Measurements from ENCODE around the gene CPNE5. TPM values are rescaled to one million over a fixed set of nuclear protein-coding genes. Genes with fewer than 3 reads are reported as not detected.

Gene CPNE5
- total and polyA plus RNA-seq, 9 of the 15 experiments (the other 6 are each of a cell fraction or from before 2014, with no cell fraction given): 0.14 to 1.0 (median 0.46) TPM; not detected in 2

DNA sequence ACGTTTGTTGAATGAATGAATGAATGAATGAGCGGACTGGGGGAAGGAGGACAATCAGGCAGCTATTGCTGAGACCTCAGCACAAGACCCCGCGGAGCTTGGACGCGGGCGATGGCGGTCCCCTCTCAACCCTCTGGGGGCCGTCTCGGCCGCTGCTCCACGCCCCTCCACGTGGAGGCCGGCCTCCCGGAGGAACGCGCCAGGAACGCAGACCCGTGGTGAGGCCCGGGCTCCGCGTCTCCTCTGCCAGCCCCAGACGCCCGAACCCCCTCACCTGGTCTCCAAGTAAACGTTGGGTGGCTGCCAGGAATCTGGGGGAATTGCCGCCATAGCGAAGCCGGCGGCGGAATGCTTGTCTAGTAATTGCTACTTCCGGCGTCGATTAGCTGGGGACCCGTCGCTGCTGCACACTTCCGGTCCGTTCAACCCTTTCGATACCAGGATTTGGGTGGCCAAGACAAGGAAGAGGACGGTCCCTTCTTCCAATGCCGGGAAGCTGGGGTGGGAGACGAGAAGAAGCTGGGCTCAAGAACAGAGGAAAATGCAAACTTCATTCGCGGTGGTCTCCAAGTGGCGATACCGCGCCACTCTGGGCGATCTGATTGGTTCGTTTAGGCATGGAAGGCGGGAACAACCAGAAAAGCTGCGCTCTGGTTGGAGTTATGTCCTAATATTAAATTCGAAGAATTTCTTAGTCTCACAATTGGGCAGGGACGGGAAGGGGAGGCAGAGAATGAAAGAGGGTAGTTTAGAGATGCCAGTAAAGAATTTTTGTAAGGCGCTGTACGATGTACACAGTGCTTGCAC lies 35.4 kb upstream of the CPNE5 start, which contains the start of gene PPIL1:
TSS of gene PPIL1 (minus strand) at position 361 of the 807 bp plus-strand sequence. CDS start at position 330, 31 bp downstream.
- DNase-seq (ENCODE audit: extremely low read depth in 1 of 4, low spot score in 3 of 4): peak; percentile 95 to 96 (median 96)
- in situ Hi-C loops (cut with MboI): no loop called here
- no peaks in the 10 kb centered on the region for H4K20me1 ChIP-seq (replicated peaks; ENCODE audit: control insufficient read depth, insufficient read depth, low read length)
- H3K9me1 ChIP-seq (ENCODE audit: control insufficient read depth, insufficient read depth, low read length): no peaks in the 10 kb centered on the region
- CTCF ChIA-PET (ENCODE audit: low intra/inter-chr PET ratio): interaction anchor here (0.6 kb wide), 1 partner anchor 9 kb away, joined by 3 read pairs; no protein-coding TSS in a partner anchor
- no peaks in the 10 kb centered on the region for H3K27me3 ChIP-seq (ENCODE audit: control insufficient read depth in 2 of 2, insufficient read depth in 2 of 2, low read length in 2 of 2)
- H2AFZ ChIP-seq (ENCODE audit: low read depth, low read length): peak within 1 kb of the TSS; percentile 100
- no TSS peak for BruUV-seq (replicated peaks)
- peak; percentile 90 for FAIRE-seq
- POLR2A ChIA-PET: interaction anchor here (0.6 to 7.8 kb wide), 30 partner anchors 8 to 1904 kb away, joined by 3 to 80 read pairs (median 4); partner anchors contain the start of genes C6orf89, MTCH1 and PI16
- H3K36me3 ChIP-seq (ENCODE audit: control insufficient read depth, insufficient read depth, low read length): peaks cover 38% of the 10 kb centered on the region
- no peaks in the 10 kb centered on the region for H3K9me3 ChIP-seq (replicated peaks; ENCODE audit: control insufficient read depth, insufficient read depth, low read depth, low read length)
- intact Hi-C loops (cut with micrococcal nuclease): no loop called here
- H3K4me2 ChIP-seq (ENCODE audit: insufficient read depth, low read length): peak within 1 kb of the TSS; percentile 99
- H3K4me1 ChIP-seq (replicated peaks in 1 of 2; ENCODE audit: control insufficient read depth in 2 of 2, insufficient read depth in 2 of 2, low read length in 2 of 2): peaks cover 0 to 28% of the 10 kb centered on the region in 2 experiments; a peak in 2 of 5 replicates
- H3K4me3 ChIP-seq: peak within 1 kb of the TSS; percentile 76
- H3K9ac ChIP-seq (ENCODE audit: insufficient read depth in 1 of 2, low read depth in 2 of 2, low read length in 2 of 2): peak within 1 kb of the TSS; percentile 98 to 100
- WGBS (ENCODE audit: insufficient coverage, low coverage, missing lambda C conversion rate): under 1% methylated on average over 54 of the region's 54 CpGs
- ATAC-seq: peak; percentile 91
- peak within 1 kb of the TSS; percentile 100 for H3K27ac ChIP-seq (ENCODE audit: extremely low read depth, low read depth, low read length)
- H3K79me2 ChIP-seq (ENCODE audit: control insufficient read depth, insufficient read depth, low read length): peaks cover 50% of the 10 kb centered on the region
- TF ChIP-seq, protein P1, sequence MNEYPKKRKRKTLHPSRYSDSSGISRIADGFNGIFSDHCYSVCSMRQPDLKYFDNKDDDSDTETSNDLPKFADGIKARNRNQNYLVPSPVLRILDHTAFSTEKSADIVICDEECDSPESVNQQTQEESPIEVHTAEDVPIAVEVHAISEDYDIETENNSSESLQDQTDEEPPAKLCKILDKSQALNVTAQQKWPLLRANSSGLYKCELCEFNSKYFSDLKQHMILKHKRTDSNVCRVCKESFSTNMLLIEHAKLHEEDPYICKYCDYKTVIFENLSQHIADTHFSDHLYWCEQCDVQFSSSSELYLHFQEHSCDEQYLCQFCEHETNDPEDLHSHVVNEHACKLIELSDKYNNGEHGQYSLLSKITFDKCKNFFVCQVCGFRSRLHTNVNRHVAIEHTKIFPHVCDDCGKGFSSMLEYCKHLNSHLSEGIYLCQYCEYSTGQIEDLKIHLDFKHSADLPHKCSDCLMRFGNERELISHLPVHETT (CRISPR knock-in tag; conservative IDR thresholded peaks at IDR 0.05 in 1 of 2, IDR thresholded peaks at IDR 0.05 in 1 of 2): peak in 1 of 2 experiments; percentile 87; a peak in 2 of 4 replicates
- TF ChIP-seq KDM2B (CRISPR knock-in tag; IDR thresholded peaks at IDR 0.05) (0 out of 2 replicates have a peak, but pooled peaks have one; percentile 32), LCOR (CRISPR knock-in tag; IDR thresholded peaks at IDR 0.05) (peak; percentile 98), ZNF324 (CRISPR knock-in tag; IDR thresholded peaks at IDR 0.05) (no peak), NBN (IDR thresholded peaks at IDR 0.05; ENCODE audit: low read depth) (peak; percentile 58; the same call in 1 of the 2 replicates), RBM25 (IDR thresholded peaks at IDR 0.05; ENCODE audit: low read depth, low read length, severe bottlenecking) (peak; percentile 64), SMC3 (conservative IDR thresholded peaks at IDR 0.05; ENCODE audit: insufficient read depth, low read depth, low read length) (no peak), TBL1XR1 (IDR thresholded peaks at IDR 0.05; ENCODE audit: low read length in 2 of 2) (peak; percentile 20 to 74; a peak in 3 of 4 replicates)
- TF ChIP-seq, protein P2, sequence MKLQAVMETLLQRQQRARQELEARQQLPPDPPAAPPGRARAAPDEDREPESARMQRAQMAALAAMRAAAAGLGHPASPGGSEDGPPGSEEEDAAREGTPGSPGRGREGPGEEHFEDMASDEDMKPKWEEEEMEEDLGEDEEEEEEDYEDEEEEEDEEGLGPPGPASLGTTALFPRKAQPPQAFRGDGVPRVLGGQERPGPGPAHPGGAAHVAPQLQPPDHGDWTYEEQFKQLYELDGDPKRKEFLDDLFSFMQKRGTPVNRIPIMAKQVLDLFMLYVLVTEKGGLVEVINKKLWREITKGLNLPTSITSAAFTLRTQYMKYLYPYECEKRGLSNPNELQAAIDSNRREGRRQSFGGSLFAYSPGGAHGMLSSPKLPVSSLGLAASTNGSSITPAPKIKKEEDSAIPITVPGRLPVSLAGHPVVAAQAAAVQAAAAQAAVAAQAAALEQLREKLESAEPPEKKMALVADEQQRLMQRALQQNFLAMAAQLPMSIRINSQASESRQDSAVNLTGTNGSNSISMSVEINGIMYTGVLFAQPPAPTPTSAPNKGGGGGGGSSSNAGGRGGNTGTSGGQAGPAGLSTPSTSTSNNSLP (IDR thresholded peaks at IDR 0.05; ENCODE audit: borderline replicate concordance, low read depth, low read length): 0 out of 2 replicates have a peak, but pooled peaks have one; percentile 19
